IMR-90 (cell line): ENCODE results near the gene MFAP2. TPM values are rescaled to one million over a fixed set of nuclear protein-coding genes. Genes with fewer than 3 reads are reported as not detected.
"Not testable (repeated sequence)": the region's sequence is repeated elsewhere in the genome, so short reads cannot be mapped to it uniquely, and the experiment has no call there.

ENCODE experiments used
- ATAC-seq: fragments of 200-7000 bp; cut with Tn5 transposase; 2 replicates; pipeline ENCODE4 v1.9.1; 2020; ENCODE audit warnings: low read depth, mild to moderate bottlenecking, moderate library complexity
- BruUV-seq: library from RNA; stranded (reverse); fragments of 400-500 nt; replicated peaks from 2 replicates; lab custom pipeline; 2021; lab: Mats Ljungman, UMichigan
- CTCF ChIA-PET: fragments of 300-600 bp; formaldehyde crosslinking; extraction: SDS; loops from one replicate; lab custom pipeline; 2021; ENCODE audit warnings: antibody characterized with exemption; lab: Yijun Ruan, JAX
- POLR2A ChIA-PET: fragments of 300-600 bp; sonication (Branson Sonifier 250); formaldehyde crosslinking; loops from one replicate; lab custom pipeline; 2022; ENCODE audit warnings: antibody characterized with exemption; ENCODE audit not compliant: unreplicated experiment; lab: Charles Lee
- DNase-seq: peaks from one replicate; pipeline ENCODE4 v3.0.0; 2013
- H2AFZ ChIP-seq: replicated peaks from 2 replicates; pipeline ENCODE3; 2013; ENCODE audit warnings: low read length, mild to moderate bottlenecking; ENCODE audit not compliant: poor library complexity
- H2AK5ac ChIP-seq: 2 replicates; pipeline ENCODE4 v1.6.1; 2013; ENCODE audit warnings: low read depth, low read length, inconsistent platforms
- H2AK9ac ChIP-seq: replicated peaks from 2 replicates; pipeline ENCODE3; 2013; ENCODE audit warnings: mild to moderate bottlenecking, low read depth, low read length, moderate library complexity; ENCODE audit not compliant: poor library complexity
- H2BK120ac ChIP-seq: 2 replicates; pipeline ENCODE4 v1.6.1; 2013; ENCODE audit warnings: low read depth, low read length, inconsistent platforms
- H2BK15ac ChIP-seq: 3 replicates; pipeline ENCODE4 v1.6.1; 2013; ENCODE audit warnings: low read depth, low read length, inconsistent platforms
- H2BK20ac ChIP-seq: 2 replicates; pipeline ENCODE4 v1.6.1; 2013; ENCODE audit warnings: low read depth, mild to moderate bottlenecking, inconsistent platforms, low read length, moderate library complexity
- H2BK5ac ChIP-seq: 2 replicates; pipeline ENCODE4 v1.6.1; 2013; ENCODE audit warnings: mild to moderate bottlenecking, low read depth, low read length, inconsistent platforms; ENCODE audit not compliant: poor library complexity, severe bottlenecking
- H3K14ac ChIP-seq: replicated peaks from 2 replicates; pipeline ENCODE4 v1.6.1; 2013; ENCODE audit warnings: low read depth, low read length, inconsistent platforms
- H3K18ac ChIP-seq: 2 replicates; pipeline ENCODE4 v1.6.1; 2013; ENCODE audit warnings: low read depth, low read length, control low read depth
- H3K23ac ChIP-seq: 2 replicates; pipeline ENCODE4 v1.6.1; 2013; ENCODE audit warnings: low read depth, low read length, inconsistent platforms
- H3K27ac ChIP-seq: 2 replicates; pipeline ENCODE4 v1.5.1; 2013; ENCODE audit warnings: mild to moderate bottlenecking, control low read depth, low read length; ENCODE audit not compliant: insufficient read depth
- H3K27me3 ChIP-seq: 2 replicates; pipeline ENCODE4 v1.6.1; 2013; ENCODE audit warnings: low read length; ENCODE audit not compliant: control insufficient read depth, insufficient read depth
- H3K36me3 ChIP-seq: 2 replicates; pipeline ENCODE4 v1.6.1; 2013; ENCODE audit warnings: low read length, mixed read lengths; ENCODE audit not compliant: control insufficient read depth, insufficient read depth
- H3K4ac ChIP-seq: 2 replicates; pipeline ENCODE4 v1.6.1; 2013; ENCODE audit warnings: low read depth, low read length, inconsistent platforms
- H3K4me1 ChIP-seq: 2 replicates; pipeline ENCODE4 v1.6.1; 2013; ENCODE audit warnings: low read length, mixed read lengths; ENCODE audit not compliant: control insufficient read depth, insufficient read depth
- H3K4me2 ChIP-seq: 2 replicates; pipeline ENCODE4 v1.6.1; 2013; ENCODE audit warnings: low read depth, mild to moderate bottlenecking, control low read depth, low read length, moderate library complexity
- H3K4me3 ChIP-seq: 2 replicates; pipeline ENCODE4 v1.5.1; 2013; ENCODE audit warnings: low read depth, mild to moderate bottlenecking, control low read depth, low read length, moderate library complexity; ENCODE audit not compliant: insufficient read depth
- H3K56ac ChIP-seq: 2 replicates; pipeline ENCODE4 v1.6.1; 2013; ENCODE audit warnings: low read length, inconsistent platforms; ENCODE audit not compliant: insufficient read depth; ENCODE audit errors: extremely low read depth
- H3K79me1 ChIP-seq, 2 experiments: 2 replicates each; pipeline ENCODE4 v1.6.1; 2013; ENCODE audit warnings: low read length in 2 of 2, inconsistent platforms in 1 of 2, low read depth in 1 of 2
- H3K9ac ChIP-seq: 2 replicates; pipeline ENCODE4 v1.6.1; 2013; ENCODE audit warnings: low read depth, low read length, control low read depth
- H3K9me1 ChIP-seq: 2 replicates; pipeline ENCODE4 v1.6.1; 2013; ENCODE audit warnings: low read length, inconsistent platforms; ENCODE audit not compliant: insufficient read depth
- H3K9me3 ChIP-seq: 2 replicates; pipeline ENCODE4 v1.6.1; 2013; ENCODE audit warnings: low read length; ENCODE audit not compliant: control insufficient read depth, insufficient read depth
- H4K20me1 ChIP-seq: 2 replicates; pipeline ENCODE4 v1.6.1; 2013; ENCODE audit warnings: low read length, inconsistent platforms; ENCODE audit not compliant: insufficient read depth
- H4K5ac ChIP-seq: 2 replicates; pipeline ENCODE4 v1.6.1; 2013; ENCODE audit warnings: mild to moderate bottlenecking, low read depth, low read length, control low read depth
- H4K8ac ChIP-seq, 2 experiments: 2 replicates each; pipeline ENCODE4 v1.6.1; 2013; ENCODE audit warnings: low read depth in 2 of 2, low read length in 2 of 2, control low read depth in 1 of 2, inconsistent platforms in 1 of 2
- H4K91ac ChIP-seq: 2 replicates; pipeline ENCODE4 v1.6.1; 2013; ENCODE audit warnings: low read depth, low read length, inconsistent platforms; ENCODE audit not compliant: insufficient read depth
- WGBS, 2 experiments: methylation state at CpG; one replicate each; pipeline versions ENCODE4 v1.1.5 to v1.1.7; 2013; ENCODE audit warnings: missing lambda C conversion rate in 2 of 2; ENCODE audit not compliant: insufficient read length in 1 of 2; ENCODE audit errors: extremely low coverage in 2 of 2; 5-methylcytosine and 5-hydroxymethylcytosine counted together
- dilution Hi-C: fragments of 300-500 bp; cut with HindIII; formaldehyde crosslinking; loops from one replicate; pipeline ENCODE4 v1.14.3; 2018; ENCODE audit warnings: low sequenced_read_pairs; ENCODE audit not compliant: unreplicated experiment
- in situ Hi-C: fragments of 300-500 bp; cut with MboI; formaldehyde crosslinking; loops from 3 replicates; pipeline ENCODE4 v1.14.3; 2019; ENCODE audit warnings: low sequenced_read_pairs, inconsistent platforms, mixed read lengths
- intact Hi-C: fragments of 100-400 bp; cut with micrococcal nuclease; formaldehyde crosslinking; loops from 2 replicates; pipeline ENCODE4 v1.10.0; 2022
- polyA plus RNA-seq, 3 experiments: library from polyadenylated mRNA; depleted of rRNA; stranded (reverse); fragments of >200 nt; gene quantifications; 2 replicates each; pipeline ENCODE4 v1.2.3, GENCODE V29; 2012; ENCODE audit warnings: low replicate concordance in 1 of 3
- total RNA-seq: library from RNA; depleted of rRNA; stranded (reverse); fragments of >200 nt; gene quantifications from 2 replicates; pipeline ENCODE4 v1.2.3, GENCODE V29; 2012

Gene MFAP2
- total and polyA plus RNA-seq, 2 of the 4 experiments (the other 2 are of a cell fraction), result 3.9 to 13.9 TPM

- H3K4me2 ChIP-seq, BruUV-seq, H2BK20ac ChIP-seq, H3K4me3 ChIP-seq, H4K5ac ChIP-seq, H4K8ac ChIP-seq, H2AK5ac ChIP-seq, H3K4me1 ChIP-seq, H3K79me1 ChIP-seq, DNase-seq, H3K18ac ChIP-seq, H2BK15ac ChIP-seq, H3K4ac ChIP-seq, H3K9me3 ChIP-seq, H3K36me3 ChIP-seq, H3K9me1 ChIP-seq, in situ Hi-C loops, H4K91ac ChIP-seq, H2BK120ac ChIP-seq, H3K27ac ChIP-seq, H3K27me3 ChIP-seq, H3K23ac ChIP-seq, POLR2A ChIA-PET, H2AFZ ChIP-seq, H4K20me1 ChIP-seq, H3K14ac ChIP-seq, H2AK9ac ChIP-seq, H3K56ac ChIP-seq, ATAC-seq, dilution Hi-C loops, H3K9ac ChIP-seq, H2BK5ac ChIP-seq: not testable (repeated sequence)
- CTCF ChIA-PET, result interaction anchor here (0.7 kb wide), 1 partner anchor 300 kb away, joined by 3 read pairs; no protein-coding TSS in a partner anchor
- 86% methylated on average over 7 of the region's 18 CpGs; no CpG with 5 or more reads in 1 of the 2 experiments for WGBS, 2 experiments
- intact Hi-C loops, result loop anchor here (5.0 kb wide), 1 partner anchor 319 kb away; the partner anchor contains the start of gene NBPF1
Observed at GRCh38 chr1:16931206-16931934, 49.0 kb downstream of the MFAP2 start.

GRCh38 chr1:16929146-16930041 lies 51.0 kb downstream of the MFAP2 start:
- ATAC-seq, H3K9ac ChIP-seq, H3K4me1 ChIP-seq, POLR2A ChIA-PET, DNase-seq, H2AK5ac ChIP-seq, H3K27me3 ChIP-seq, H2BK120ac ChIP-seq, H2BK5ac ChIP-seq, H3K27ac ChIP-seq, H4K8ac ChIP-seq, H3K4me3 ChIP-seq, BruUV-seq, H3K79me1 ChIP-seq, dilution Hi-C loops, H3K14ac ChIP-seq, H4K91ac ChIP-seq, H2BK15ac ChIP-seq, H3K56ac ChIP-seq, H3K9me3 ChIP-seq, H3K9me1 ChIP-seq, H3K18ac ChIP-seq, H2AK9ac ChIP-seq, H3K4ac ChIP-seq, in situ Hi-C loops, H4K20me1 ChIP-seq, H2BK20ac ChIP-seq, H3K23ac ChIP-seq, H4K5ac ChIP-seq, H3K4me2 ChIP-seq, H3K36me3 ChIP-seq: not testable (repeated sequence)
- CTCF ChIA-PET, result interaction anchor here (0.5 to 0.6 kb wide), 2 partner anchors 11 to 100 kb away, joined by 3 read pairs; no protein-coding TSS in a partner anchor
- peak overlapping the region; percentile 9 for H2AFZ ChIP-seq
- WGBS, 2 experiments, result 82% methylated on average over 12 of the region's 24 CpGs; no CpG with 5 or more reads in 1 of the 2 experiments
- intact Hi-C loops, result loop anchor here (5.0 kb wide), 1 partner anchor 317 kb away; the partner anchor contains the start of gene NBPF1
